Stimulated activated CD4-positive, alpha-beta T cell treated with anti-CD3 and anti-CD28 coated beads, Interleukin-1b, Interleukin-23, amount 100 ng/mL, for 48 hours (primary cell): ENCODE results near the gene H2AZ1.

Experiments
- DNase-seq: peaks from one replicate; pipeline ENCODE4 v3.0.0-alpha.2; 2020

Gene H2AZ1

GRCh38 chr4:99945718-99946355 is 4.2 kb downstream of the H2AZ1 start:
- no peak for DNase-seq

DNA sequence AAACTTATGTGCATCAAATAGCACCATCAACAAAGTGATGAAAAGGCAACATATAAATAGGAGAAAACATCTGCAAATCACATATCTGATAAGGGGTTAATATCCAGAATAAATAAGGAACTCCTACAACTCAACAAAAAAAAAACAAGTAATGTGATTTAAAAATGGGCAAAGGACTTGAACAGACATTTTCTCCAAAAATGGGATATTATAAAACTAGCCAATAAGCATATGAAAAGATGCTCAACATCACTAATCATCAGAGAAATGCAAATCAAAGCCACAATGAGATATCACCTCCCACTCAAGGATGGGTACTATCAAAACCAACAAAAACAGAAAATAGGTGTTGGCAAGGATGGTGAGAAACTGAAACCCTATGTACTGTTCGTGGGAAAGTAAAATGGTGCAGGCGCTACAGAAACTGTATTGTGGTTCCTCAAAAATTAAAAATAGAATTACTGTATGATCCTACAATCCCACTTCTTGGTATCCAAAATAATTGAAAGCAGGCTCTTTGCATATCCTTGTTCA is 6.1 kb downstream of the H2AZ1 start:
- no peak for DNase-seq

- no peak for DNase-seq
These were observed 11.8 kb downstream of the H2AZ1 start for GRCh38 chr4:99938243-99938753.

DNA sequence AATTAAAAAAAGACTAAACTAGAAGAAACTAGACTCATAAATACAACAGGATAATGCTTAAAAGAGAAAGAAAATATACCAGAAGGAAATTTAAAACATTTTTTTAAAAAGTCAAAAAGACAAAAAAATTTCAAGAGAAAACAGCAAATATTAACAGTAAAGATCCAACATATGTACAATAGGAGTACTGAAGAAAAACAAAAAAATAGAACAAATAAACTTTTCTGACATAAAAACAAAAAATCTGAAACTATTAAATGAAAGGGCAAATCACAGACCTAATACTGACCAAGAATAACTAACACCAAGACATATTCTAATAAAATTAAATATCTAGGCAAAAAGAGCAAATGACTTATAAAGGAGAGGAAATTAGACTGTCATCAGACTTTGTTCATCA is 15.2 kb downstream of the H2AZ1 start:
- no peak for DNase-seq

DNA sequence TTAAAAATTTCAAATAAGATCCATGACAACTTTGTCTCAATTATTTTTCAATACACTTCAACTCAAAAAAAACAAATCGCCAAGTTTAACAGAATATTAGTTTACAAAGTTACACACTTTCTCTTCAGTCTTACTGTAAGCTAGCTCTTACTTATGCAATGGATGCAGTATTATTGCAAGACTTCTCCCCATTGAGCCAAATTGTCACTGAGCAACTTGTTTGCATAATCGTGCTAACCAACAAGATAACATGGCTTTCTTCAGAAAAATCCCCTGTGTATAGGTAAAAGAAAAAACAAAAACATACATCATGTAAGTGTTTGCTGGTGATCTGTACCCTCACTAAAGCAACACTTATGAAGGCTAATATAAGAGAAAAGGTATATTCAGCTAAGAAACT is 22.5 kb downstream of the H2AZ1 start:
- DNase-seq: no peak

DNA sequence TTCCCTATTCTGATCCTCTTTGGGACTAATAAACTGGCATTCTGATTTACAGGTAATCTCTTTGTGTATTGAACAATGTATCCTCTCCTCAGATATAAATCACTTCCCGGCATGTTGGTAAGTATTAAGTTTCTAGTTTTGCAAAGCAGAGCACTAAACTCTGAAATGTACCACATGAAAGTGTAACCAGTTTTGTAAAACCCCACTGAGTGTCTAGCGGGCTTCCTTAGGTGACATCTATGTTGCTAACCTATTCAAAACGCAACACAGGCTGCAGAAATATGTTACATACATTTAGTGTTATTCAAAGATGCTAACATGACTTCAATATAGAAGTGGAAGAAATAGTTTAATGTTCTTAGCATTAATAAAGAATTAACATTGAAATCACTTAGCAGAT is 28.9 kb downstream of the H2AZ1 start:
- no peak for DNase-seq

DNA sequence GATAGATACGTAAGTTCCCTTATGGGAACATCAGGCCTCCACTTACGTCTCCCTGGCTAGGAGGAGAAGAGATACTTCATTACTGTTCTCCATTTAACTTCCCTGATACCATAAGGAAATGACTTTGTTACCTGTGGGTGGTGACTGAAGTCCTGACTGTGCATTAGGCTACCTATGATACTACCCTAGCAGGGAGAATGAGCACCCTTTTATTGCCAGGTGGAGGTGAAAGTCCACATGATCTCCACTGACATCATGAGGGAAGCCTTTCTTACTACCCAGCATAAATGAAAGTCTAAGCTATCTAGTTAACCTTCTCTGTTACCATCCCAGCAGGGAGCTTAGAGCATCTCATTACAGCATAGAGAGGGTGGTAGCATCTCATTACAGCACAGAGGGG is 31.4 kb downstream of the H2AZ1 start:
- no peak for DNase-seq

DNA sequence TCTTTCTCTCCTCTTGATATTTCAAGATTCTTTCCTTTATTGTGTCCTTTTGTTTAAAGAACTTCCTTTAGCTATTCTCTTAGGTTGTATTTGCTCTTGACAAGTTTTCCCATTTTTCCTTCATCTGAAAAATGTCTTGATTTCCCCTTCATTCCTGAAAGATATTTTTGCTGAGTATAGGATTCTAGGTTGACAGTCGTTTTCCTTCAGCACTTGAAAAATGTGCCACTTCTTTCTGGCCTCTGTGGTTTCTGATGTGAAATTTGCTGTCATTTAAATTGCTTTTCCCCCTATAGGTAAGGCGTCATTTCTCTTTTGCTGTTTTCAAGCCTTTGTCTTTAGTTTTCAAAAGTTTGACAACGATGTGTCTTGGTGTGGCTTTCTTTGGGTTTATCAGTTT is 32.5 kb downstream of the H2AZ1 start:
- no peak for DNase-seq

DNA sequence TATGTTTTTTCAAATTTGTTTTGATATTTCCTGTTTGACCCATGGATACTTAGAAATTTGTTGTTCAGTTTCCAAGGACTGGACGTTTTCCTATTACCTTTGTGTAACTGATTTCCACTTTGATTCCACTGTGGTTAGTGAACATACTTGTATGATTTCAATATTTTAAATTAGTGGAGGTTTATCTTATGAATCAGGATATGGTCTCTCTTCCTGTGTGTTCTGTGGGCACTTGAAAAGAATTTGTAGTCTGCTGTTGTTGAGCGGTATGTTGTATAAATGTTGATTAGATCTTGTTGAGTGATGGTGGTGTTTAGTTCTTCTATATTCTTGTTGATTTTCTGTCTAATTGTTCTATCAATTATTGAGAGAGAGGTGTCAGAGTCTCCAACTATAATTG is 34.6 kb downstream of the H2AZ1 start:
- DNase-seq: no peak
